Coronary artery (tissue), 2 donors: ENCODE data around the gene PPP1R15B.
A peak's percentile ranks its signal among the peaks of the same experiment; 100 is the strongest.

Experiments used
- DNase-seq: peaks from one replicate; pipeline ENCODE4 v3.0.0-alpha.2; 2017; ENCODE audit warnings: low spot score
- H3K27ac ChIP-seq, 2 donors: fragments of 200-600 bp; sonication (generic); one replicate each; pipeline ENCODE4 v1.5.1; 2016 to 2019
- H3K4me3 ChIP-seq: fragments of 200-600 bp; sonication (generic); 2 replicates; pipeline ENCODE4 v1.5.1; 2016; ENCODE audit warnings: mild to moderate bottlenecking, moderate library complexity
- TF ChIP-seq, protein P1 (sequence below): fragments of 200-600 bp; sonication (generic); IDR thresholded peaks from one replicate; pipeline ENCODE4 v1.5.1; 2019; ENCODE audit warnings: antibody characterized with exemption

Gene PPP1R15B

GRCh38 chr1:204443871-204444581 lies 32.4 kb upstream of the PPP1R15B start:
- no peak for DNase-seq
- Histone ChIP-seq H3K4me3 (no peak overlapping the region), H3K27ac (peak overlapping the region; percentile 25 to 90)
- TF ChIP-seq, protein P1, sequence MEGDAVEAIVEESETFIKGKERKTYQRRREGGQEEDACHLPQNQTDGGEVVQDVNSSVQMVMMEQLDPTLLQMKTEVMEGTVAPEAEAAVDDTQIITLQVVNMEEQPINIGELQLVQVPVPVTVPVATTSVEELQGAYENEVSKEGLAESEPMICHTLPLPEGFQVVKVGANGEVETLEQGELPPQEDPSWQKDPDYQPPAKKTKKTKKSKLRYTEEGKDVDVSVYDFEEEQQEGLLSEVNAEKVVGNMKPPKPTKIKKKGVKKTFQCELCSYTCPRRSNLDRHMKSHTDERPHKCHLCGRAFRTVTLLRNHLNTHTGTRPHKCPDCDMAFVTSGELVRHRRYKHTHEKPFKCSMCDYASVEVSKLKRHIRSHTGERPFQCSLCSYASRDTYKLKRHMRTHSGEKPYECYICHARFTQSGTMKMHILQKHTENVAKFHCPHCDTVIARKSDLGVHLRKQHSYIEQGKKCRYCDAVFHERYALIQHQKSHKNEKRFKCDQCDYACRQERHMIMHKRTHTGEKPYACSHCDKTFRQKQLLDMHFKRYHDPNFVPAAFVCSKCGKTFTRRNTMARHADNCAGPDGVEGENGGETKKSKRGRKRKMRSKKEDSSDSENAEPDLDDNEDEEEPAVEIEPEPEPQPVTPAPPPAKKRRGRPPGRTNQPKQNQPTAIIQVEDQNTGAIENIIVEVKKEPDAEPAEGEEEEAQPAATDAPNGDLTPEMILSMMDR = no peak

GRCh38 chr1:204443260-204443619 lies 31.6 kb upstream of the PPP1R15B start:
- DNase-seq = no peak
- Histone ChIP-seq H3K4me3 (peak overlapping the region; percentile 30), H3K27ac (peak overlapping the region; percentile 25 to 90)
- TF ChIP-seq, protein P1 = no peak

- Histone ChIP-seq H3K4me3 (peak overlapping the region; percentile 30), H3K27ac (peak overlapping the region; percentile 25 to 90)
- no peak for DNase-seq
- TF ChIP-seq, protein P1 = no peak
Measured at GRCh38 chr1:204442376-204443259, 31.0 kb upstream of the PPP1R15B start.

- H3K4me3 ChIP-seq = no peak overlapping the region
- DNase-seq = no peak
- peak overlapping the region; percentile 25 to 90 for H3K27ac ChIP-seq
- TF ChIP-seq, protein P1 = no peak
Measured at GRCh38 chr1:204441558-204441957, 29.9 kb upstream of the PPP1R15B start.

DNA sequence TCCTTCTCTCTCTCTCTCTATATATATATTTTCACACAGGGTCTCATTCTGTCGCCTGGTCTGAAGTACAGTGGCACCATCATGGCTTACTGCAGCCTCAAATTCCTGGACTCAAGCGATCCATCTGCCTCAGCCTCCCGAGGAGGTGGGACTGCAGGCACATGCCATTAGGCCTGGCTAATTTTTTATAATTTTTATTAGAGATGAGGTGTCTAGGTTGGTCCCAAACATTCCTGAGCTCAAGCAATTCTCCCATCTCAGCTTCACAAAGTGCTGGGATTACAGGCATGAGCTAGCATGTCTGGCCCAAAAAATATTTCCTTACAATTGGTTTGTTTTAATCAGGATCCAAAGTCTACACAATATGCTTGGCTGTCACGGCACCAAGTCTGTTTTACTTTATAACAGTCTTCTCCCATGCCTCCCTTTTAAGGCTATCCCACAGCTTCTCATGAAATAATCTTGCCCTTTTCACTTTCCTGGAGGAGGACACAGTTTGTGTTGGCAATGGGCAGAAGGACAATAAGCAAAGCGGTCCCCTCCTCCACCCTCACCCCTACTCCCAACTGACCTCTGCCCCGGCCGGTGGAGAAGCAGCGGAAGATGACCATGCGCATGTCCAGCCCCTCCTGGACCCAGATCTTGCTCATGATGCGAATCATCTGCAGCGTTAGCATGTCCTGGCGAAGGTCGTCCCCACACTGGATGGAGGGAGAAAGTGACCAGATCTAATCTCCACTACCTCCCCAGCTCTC lies 28.2 kb upstream of the PPP1R15B start:
- Histone ChIP-seq H3K4me3 (no peak overlapping the region), H3K27ac (peak overlapping the region; percentile 43 to 90)
- TF ChIP-seq, protein P1 = no peak
- DNase-seq = no peak

GRCh38 chr1:204438628-204439027 lies 27.0 kb upstream of the PPP1R15B start:
- peak; percentile 83 for DNase-seq
- Histone ChIP-seq H3K27ac (peak overlapping the region; percentile 63 to 90), H3K4me3 (no peak overlapping the region)
- TF ChIP-seq, protein P1 = no peak
